AG09319 (cell line): ENCODE results near the gene ACBD6.

ENCODE experiments used
- DNase-seq: peaks from one replicate; pipeline ENCODE4 v3.0.0-alpha.2; 2010; ENCODE audit warnings: low read depth; ENCODE audit errors: extremely low read depth
- CTCF ChIP-seq: IDR thresholded peaks from 2 replicates; pipeline ENCODE4 v1.5.1; 2011; ENCODE audit warnings: low read depth, mild to moderate bottlenecking, inconsistent platforms, low read length, moderate library complexity

The ACBD6 gene

DNA sequence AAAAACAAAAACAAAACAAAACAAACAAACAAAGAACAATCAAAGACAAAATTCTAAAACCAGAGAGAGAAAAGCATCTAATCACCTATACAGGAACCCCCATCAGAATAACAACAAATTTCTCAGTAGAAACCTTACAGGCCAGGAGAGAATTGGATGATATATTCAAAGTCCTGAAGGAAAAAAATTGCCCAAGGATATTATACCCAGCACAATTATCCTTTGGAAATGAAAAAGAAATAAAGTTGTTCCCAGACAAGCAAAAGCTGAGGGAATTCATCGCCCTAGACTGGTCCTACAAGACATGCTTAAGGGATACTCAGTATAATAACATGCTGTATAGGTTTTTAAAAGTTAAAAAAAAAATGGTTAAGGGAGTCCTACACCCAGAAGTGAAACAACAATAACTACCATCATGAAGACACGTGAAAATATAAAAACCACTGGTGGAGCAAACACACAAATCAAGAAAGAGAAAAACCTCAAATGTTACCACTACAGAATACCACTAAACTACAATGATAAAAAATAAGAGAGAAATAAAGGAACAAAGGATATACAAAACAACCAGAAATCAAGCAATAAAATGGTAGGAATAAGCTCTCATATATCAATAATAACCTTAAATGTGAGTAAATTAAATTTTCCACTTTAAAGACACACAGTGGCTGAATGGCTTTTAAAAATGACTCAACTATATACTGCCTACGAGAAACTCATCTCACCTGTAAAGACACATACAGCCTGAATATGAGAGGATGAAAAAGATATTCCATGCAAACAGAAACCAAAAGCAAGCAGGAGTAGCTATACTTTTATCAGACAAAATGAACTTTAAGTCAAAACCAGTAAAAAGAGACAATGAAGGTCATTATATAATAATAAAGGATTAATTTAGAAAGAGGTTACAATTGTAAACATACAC is 121.9 kb downstream of the ACBD6 start:
- no peak for TF ChIP-seq CTCF
- DNase-seq = no peak

- no peak for DNase-seq
- no peak for TF ChIP-seq CTCF
Measured at GRCh38 chr1:180376800-180377199, 125.6 kb downstream of the ACBD6 start.

- TF ChIP-seq CTCF = no peak
- DNase-seq = no peak
Measured at GRCh38 chr1:180376253-180376652, 126.1 kb downstream of the ACBD6 start.

GRCh38 chr1:180372728-180373127 is 129.6 kb downstream of the ACBD6 start:
- no peak for TF ChIP-seq CTCF
- DNase-seq = no peak

DNA sequence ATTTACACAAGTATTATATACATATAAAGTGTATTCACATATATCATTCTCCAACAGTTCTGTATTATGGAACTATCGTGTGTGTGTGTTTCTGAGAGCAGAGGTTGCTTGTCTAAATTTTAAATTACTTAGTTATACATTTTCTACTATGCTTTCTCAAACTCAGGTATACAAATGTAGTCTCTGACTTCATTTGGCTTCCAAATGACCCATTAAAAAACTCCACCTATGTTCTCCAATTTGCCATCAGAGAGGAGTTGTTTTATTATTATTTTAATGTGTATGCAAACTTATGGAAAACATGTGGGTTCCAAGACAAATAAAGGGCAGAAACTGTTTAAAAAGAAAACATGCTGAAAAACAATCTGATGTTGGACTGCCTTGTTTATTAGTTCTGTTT is 131.8 kb downstream of the ACBD6 start:
- no peak for TF ChIP-seq CTCF
- no peak for DNase-seq

DNA sequence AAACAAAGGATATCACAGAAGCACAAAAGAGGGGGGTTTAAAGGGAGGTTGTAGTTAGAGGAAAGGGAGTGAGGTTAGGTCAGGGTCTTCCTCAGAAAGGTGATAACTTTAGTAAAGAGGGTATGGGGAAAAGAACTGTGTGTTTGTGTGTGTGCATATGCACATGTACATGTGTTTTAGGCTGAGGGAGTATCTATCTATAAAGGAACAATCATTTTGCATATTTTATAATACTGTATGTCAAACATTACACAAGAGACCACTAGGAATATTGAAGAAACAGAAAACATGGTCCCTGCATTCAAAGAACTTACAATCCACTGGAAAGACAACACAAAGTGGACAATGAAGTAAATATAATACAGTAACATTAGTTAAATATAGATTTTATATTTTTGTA is 132.2 kb downstream of the ACBD6 start:
- TF ChIP-seq CTCF = no peak
- no peak for DNase-seq

DNA sequence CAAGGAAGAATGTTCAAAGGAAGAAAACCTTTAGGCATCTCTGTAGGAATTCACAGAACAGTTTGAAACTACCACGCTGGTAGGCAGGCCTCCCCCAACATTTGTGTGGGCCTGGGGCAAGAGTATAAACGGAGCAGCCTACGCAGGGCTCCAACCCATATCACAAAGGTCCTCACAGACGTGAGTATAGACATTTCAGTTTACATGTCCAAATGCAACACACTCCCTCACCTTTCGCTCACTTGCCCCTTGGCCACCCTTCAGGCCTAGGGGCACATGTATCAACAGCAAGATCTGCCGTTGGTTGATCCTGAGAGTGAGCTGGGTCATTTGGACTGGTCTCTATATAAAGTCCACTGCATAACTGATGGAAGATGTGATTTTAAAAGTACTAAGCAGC is 133.3 kb downstream of the ACBD6 start:
- TF ChIP-seq CTCF = no peak
- DNase-seq = no peak
